Measurements from ENCODE around the gene THADA.
A peak's percentile ranks its signal among the peaks of the same experiment; 100 is the strongest.

The THADA gene

GRCh38 chr2:43461453-43462073 lies 134.3 kb downstream of the THADA start:
- H3K4me3 ChIP-seq (ENCODE audit: low read depth, low read length) = no peak overlapping the region; the same call in 1 of the 2 replicates
- no peak for TF ChIP-seq CTCF (IDR thresholded peaks at IDR 0.05; ENCODE audit: insufficient read depth, low read depth, low read length, missing control alignments)
- peak; percentile 85 for DNase-seq (ENCODE audit: low read depth)

DNA sequence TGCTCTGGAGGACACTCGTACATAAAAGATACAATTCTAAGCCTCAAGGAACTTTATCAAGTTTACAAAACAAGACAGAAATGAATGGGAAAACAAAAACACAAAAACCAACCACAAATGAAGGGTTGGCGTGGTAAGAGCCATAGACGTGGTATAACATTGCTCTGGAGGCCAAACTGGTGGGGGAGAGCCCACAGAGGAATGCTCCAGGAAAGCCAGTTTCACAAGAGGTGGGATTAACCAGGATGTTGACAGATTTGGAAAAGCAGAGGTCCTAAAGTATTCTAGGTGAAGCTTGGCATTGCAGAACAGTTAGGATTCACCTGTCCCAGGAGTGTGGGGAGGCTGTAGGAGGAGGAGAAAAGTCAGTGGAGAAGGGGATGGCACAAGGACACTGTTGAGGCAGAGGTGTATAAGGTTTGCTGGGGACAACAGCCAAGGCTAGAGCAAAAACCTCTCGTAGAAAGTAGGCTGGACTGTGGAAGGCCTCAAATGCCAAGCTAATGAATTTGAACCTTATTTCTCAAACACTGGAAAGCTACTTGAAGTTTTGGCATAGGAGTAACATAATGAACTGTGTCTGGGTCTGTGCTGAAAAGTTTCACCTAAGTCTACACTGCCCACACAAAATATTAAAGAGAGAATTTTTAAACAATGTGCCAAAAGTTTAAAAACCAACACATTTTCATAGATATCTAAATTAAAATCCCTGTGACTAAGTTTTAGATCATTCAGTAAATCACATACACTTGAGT lies 135.1 kb downstream of the THADA start:
- H3K4me3 ChIP-seq (ENCODE audit: low read depth, low read length) = no peak overlapping the region; the same call in 1 of the 2 replicates
- DNase-seq (ENCODE audit: low read depth) = no peak
- no peak for TF ChIP-seq CTCF (IDR thresholded peaks at IDR 0.05; ENCODE audit: insufficient read depth, low read depth, low read length, missing control alignments)

DNA sequence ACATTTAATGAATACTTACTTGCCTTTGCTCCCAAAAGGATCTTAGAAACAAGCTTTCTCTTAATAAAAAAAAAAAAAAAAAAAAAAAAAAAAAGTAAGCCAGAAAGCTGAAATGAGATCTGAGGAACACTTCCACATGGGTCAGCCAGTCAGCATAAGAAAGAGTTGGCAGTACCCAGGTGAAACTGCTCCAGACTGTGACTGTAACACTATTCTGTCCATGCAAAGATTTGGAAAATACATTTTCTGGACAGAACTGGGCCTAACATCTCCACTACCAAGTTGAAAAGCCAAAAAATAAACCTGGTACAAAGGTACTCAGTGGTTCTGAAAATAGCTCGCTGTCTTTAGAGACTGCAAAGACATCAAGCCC lies 135.7 kb downstream of the THADA start:
- no peak for DNase-seq (ENCODE audit: low read depth)
- H3K4me3 ChIP-seq (ENCODE audit: low read depth, low read length) = no peak overlapping the region

GRCh38 chr2:43459446-43460173 lies 136.2 kb downstream of the THADA start:
- TF ChIP-seq CTCF (IDR thresholded peaks at IDR 0.05; ENCODE audit: insufficient read depth, low read depth, low read length, missing control alignments) = no peak
- no peak overlapping the region for H3K4me3 ChIP-seq (ENCODE audit: low read depth, low read length)
- DNase-seq (ENCODE audit: low read depth) = peak; percentile 38

More for the DNA sequence above, 135.7 kb downstream of the THADA start:
- TF ChIP-seq CTCF (IDR thresholded peaks at IDR 0.05; ENCODE audit: insufficient read depth, low read depth, low read length, missing control alignments) = no peak

DNA sequence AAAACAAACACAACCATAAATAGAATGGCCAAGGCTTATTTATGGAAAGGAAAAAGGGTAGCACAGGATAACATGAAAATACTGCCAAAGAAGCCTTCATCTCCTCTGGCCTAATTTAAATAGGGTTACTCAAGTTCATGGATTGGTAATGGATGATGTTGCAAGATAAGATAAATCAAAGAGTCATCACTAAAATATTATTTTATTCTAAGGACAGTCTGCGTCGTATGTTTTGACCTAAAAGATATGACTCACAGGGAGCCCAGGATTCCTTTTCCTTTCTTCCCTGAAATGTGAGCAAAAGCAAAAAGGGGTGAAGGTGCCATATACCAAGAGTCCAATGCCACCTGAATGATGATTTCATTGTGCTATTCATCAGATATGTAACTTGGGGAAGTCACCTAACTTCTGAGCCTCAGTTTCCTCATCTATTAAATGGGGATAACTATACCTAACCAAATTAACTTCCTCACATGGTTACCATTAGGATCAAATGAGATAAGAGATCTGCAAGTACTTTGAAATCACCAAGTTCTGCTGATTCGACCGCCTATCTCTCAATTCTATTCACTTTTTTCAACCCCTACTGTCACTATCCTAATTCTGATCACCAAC lies 137.7 kb downstream of the THADA start:
- no peak for TF ChIP-seq CTCF (IDR thresholded peaks at IDR 0.05; ENCODE audit: insufficient read depth, low read depth, low read length, missing control alignments)
- DNase-seq (ENCODE audit: low read depth) = no peak
- no peak overlapping the region for H3K4me3 ChIP-seq (ENCODE audit: low read depth, low read length)

DNA sequence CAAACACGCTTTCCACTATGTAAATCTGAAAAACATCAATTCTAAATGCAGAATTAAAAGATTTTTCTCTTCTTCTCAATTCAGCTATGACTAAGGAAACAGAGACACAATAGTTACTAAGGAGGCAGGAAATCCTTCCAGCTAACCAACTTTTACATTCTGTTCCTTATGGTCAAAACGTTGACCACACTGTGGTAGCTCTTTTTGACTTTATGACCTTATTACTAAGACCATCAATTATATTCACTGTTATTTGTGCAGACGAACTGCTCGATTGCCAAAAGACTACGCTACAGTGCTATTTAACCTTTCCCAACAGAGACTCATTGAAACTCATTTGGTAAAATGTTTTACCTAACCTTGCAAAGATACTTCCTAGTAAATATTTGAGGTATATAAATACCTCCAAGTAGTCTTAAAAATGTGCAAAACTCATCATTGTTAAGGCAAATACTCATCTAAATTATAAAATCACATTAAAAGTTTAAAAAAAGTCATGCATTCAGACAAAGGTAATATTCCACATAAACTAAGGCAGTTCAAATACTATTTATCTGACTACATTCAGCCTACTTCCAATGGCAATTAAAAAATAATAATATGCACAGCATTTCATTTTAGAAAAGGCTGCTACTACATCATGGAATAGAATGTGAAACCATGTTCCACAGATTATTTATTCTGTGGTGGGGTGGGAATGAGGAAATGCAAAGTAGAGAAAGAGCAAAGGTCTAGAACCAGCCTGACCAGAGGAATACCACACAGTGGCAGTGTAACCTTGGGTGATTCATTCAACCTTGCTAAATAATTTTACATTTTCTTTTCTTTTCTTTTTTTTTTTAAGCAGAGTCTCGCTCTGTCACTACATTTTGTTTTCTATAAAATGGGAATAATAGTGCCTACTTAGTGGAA lies 139.9 kb downstream of the THADA start:
- no peak for TF ChIP-seq CTCF (IDR thresholded peaks at IDR 0.05; ENCODE audit: insufficient read depth, low read depth, low read length, missing control alignments)
- H3K4me3 ChIP-seq (ENCODE audit: low read depth, low read length) = no peak overlapping the region
- peak; percentile 75 for DNase-seq (ENCODE audit: low read depth)

Measured in GM12865 (cell line).